AG04450 (cell line): ENCODE results near the gene RFC3. TPM values are rescaled to one million over a fixed set of nuclear protein-coding genes. Genes with fewer than 3 reads are reported as not detected.

Experiments
- CTCF ChIA-PET: fragments of 300-600, 350-600 bp; formaldehyde crosslinking; extraction: SDS; loops from one replicate; lab custom pipeline; 2022; ENCODE audit warnings: antibody characterized with exemption, inconsistent platforms; lab: Charles Lee
- POLR2A ChIA-PET: fragments of 350-600 bp; formaldehyde crosslinking; extraction: SDS; loops from one replicate; lab custom pipeline; 2021; ENCODE audit warnings: antibody characterized with exemption, inconsistent platforms; lab: Yijun Ruan, JAX
- DNase-seq: peaks from one replicate; pipeline ENCODE4 v3.0.0-alpha.2; 2011; ENCODE audit warnings: low read depth, low spot score
- H3K27ac ChIP-seq: one replicate; pipeline ENCODE4 v1.5.1; 2012; ENCODE audit warnings: low read depth, low read length, control low read depth
- H3K27me3 ChIP-seq: one replicate; pipeline ENCODE4 v1.6.0; 2012; ENCODE audit warnings: low read length; ENCODE audit not compliant: control insufficient read depth, insufficient read depth
- H3K4me3 ChIP-seq: 2 replicates; pipeline ENCODE4 v1.5.1; 2011; ENCODE audit warnings: mild to moderate bottlenecking, low read depth, low read length, control low read depth
- H3K9me3 ChIP-seq: 2 replicates; pipeline ENCODE4 v1.5.1; 2012; ENCODE audit warnings: low read length; ENCODE audit not compliant: control insufficient read depth, insufficient read depth
- polyA plus RNA-seq: library from polyadenylated mRNA; depleted of rRNA; stranded (reverse); fragments of >200 nt; gene quantifications from 2 replicates; pipeline ENCODE4 v1.2.3, GENCODE V29; 2011
- TF ChIP-seq, protein P1 (sequence below): IDR thresholded peaks from 2 replicates; pipeline ENCODE4 v1.5.1; 2011; ENCODE audit warnings: low read depth, low read length, control low read depth, inconsistent platforms

RFC3 gene
- polyA plus RNA-seq, 1 experiment: 7.1 TPM

DNA sequence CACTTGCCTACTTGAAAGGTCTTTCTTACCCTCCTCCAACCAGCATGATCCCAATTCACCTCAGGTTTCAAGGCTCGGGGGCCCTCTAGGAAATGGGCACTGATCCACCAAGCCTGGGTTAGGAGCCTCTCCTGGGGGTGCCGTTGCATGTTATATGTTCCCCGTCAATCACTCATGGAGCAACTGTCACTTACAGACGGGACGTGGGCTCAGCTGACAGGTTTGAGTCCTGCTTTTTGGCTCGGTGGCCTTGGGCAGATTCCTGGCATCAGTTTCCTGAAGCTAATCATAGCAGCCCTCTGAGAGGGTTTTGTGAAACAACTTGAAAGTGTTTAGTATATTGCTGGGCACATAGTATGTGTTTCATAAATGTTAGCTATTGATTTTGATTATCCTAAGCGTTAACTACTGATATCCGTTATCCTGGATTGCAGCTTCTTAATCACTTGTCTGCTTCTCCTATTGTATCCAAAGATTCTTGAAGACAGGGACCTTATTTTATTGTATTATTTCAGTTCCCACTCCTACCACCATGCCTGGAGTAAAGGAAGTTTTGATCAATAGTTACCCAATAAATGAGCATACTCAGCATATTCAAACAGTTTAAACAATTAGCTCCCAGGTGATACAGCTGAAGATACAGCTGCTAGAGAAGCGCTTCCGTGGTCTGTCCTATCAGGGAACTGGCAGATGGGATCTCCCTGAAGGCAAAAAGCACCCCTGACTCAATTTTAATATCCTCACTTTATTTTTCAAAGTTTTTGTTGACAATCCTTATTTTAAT is 57.9 kb downstream of the RFC3 start:
- no peak for DNase-seq
- CTCF ChIA-PET: interaction anchor here (1.2 kb wide), 1 partner anchor 201 kb away, joined by 3 read pairs; no protein-coding TSS in a partner anchor
- Histone ChIP-seq H3K27me3 (no peaks in the 10 kb centered on the region), H3K27ac (no peak overlapping the region), H3K9me3 (no peaks in the 10 kb centered on the region), H3K4me3 (no peak overlapping the region)
- POLR2A ChIA-PET: no interaction called here
- TF ChIP-seq, protein P1, sequence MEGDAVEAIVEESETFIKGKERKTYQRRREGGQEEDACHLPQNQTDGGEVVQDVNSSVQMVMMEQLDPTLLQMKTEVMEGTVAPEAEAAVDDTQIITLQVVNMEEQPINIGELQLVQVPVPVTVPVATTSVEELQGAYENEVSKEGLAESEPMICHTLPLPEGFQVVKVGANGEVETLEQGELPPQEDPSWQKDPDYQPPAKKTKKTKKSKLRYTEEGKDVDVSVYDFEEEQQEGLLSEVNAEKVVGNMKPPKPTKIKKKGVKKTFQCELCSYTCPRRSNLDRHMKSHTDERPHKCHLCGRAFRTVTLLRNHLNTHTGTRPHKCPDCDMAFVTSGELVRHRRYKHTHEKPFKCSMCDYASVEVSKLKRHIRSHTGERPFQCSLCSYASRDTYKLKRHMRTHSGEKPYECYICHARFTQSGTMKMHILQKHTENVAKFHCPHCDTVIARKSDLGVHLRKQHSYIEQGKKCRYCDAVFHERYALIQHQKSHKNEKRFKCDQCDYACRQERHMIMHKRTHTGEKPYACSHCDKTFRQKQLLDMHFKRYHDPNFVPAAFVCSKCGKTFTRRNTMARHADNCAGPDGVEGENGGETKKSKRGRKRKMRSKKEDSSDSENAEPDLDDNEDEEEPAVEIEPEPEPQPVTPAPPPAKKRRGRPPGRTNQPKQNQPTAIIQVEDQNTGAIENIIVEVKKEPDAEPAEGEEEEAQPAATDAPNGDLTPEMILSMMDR: no peak

DNA sequence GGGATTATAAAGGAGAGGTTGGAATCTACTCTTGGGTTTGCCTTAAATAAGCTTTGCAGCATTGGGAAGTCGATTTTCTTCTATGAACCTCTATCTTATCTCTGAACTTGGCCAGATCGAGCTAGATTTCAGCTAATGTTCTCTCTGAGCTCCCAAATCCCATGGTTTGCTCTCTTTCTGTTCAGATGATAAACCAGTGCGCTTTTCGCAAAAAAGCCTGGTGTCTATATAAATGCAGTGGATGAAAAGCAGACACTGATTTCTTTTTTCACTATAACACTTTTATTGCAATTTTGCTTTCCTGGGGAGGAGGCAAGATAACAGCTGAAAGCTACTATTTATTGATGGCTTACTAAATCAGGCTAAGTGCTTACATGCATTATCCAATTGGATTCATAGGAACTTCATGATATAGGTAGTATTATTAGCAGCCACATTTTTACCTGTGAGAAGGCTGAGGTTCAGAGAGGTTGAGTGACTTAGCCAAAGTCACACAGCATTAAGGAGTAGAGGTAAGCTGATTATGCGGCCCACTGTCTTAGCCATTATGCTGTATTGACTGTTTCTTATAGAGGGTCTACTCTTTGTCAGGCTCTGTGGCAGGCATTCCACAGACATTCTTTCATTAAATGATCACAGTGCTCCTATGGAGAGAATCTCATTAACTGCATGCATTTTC is 58.9 kb downstream of the RFC3 start:
- ChIA-PET POLR2A (no interaction called here), CTCF (interaction anchor here (1.2 kb wide), 1 partner anchor 200 kb away, joined by 3 read pairs; no protein-coding TSS in a partner anchor)
- Histone ChIP-seq H3K27me3 (no peaks in the 10 kb centered on the region), H3K4me3 (no peak overlapping the region), H3K9me3 (no peaks in the 10 kb centered on the region), H3K27ac (no peak overlapping the region)
- no peak for DNase-seq
- TF ChIP-seq, protein P1: no peak

DNA sequence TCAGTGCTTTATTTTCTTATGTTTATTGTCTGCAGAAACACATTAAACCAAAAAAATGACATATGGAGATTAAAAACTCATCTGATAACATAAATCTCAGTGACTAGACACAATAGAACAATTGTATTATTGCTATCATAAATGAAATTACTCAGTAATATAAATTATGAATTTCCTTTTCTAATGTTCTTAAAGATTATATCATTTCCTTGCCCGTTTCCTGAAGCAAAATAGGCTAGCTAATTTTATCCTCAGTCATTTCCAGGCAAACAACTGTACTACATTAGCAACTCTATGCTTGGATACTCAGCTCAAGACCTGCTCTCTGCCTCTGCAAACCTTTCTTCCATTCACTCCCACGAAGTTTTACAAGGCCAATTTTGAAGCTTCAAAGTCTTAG is 61.2 kb downstream of the RFC3 start:
- Histone ChIP-seq H3K27me3 (no peaks in the 10 kb centered on the region), H3K9me3 (no peaks in the 10 kb centered on the region), H3K4me3 (no peak overlapping the region), H3K27ac (no peak overlapping the region)
- ChIA-PET CTCF (interaction anchor here (0.9 kb wide), 1 partner anchor 199 kb away, joined by 3 read pairs; no protein-coding TSS in a partner anchor), POLR2A (no interaction called here)
- TF ChIP-seq, protein P1: no peak
- DNase-seq: no peak

DNA sequence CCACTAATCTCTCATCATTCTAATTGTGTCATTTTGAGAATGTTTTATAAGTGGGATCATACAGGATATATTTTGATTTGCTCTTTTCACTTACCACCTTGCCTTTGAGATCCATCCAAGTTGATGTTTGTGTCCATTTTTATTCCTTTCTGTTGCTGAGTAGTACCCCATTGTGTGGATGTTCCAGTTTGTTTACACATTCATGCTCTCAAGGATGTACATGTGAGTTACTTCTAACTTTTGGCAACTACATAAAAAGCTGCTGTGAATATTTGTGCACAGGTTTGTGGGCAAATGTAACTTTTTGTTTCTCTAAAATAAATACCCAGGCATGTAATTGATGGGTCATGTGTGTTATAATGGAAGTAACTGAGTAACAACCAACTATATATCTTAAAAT is 64.9 kb downstream of the RFC3 start:
- H3K27me3 ChIP-seq: no peaks in the 10 kb centered on the region
- CTCF ChIA-PET: no interaction called here
- POLR2A ChIA-PET: no interaction called here
- H3K27ac ChIP-seq: no peak overlapping the region
- DNase-seq: no peak
- H3K9me3 ChIP-seq: no peaks in the 10 kb centered on the region
- TF ChIP-seq, protein P1: no peak
- no peak overlapping the region for H3K4me3 ChIP-seq
